ENCODE data around the gene CCDC148. TPM values are rescaled to one million over a fixed set of nuclear protein-coding genes. Genes with fewer than 3 reads are reported as not detected.

The CCDC148 gene
- total and polyA plus RNA-seq, 2 donors from 2014 or later: 6.6 to 21.0 TPM

GRCh38 chr2:158305501-158305900, 151.1 kb downstream of the CCDC148 start:
- no peak for TF ChIP-seq CTCF (IDR thresholded peaks at IDR 0.05; ENCODE audit: borderline replicate concordance, extremely low read depth, insufficient read depth)
- Histone ChIP-seq H3K27ac (ENCODE audit: low read depth in 2 of 2, low read length in 2 of 2) (no peak overlapping the region), H3K9me3 (ENCODE audit: control insufficient read depth in 2 of 3, insufficient read depth in 1 of 3, low read length in 3 of 3) (no peaks in the 10 kb centered on the region), H3K27me3 (ENCODE audit: control insufficient read depth, insufficient read depth, low read length) (no peaks in the 10 kb centered on the region), H3K4me3 (ENCODE audit: low read length in 3 of 3) (no peak overlapping the region), H3K9ac (ENCODE audit: low read length in 3 of 3) (no peak overlapping the region), H3K36me3 (ENCODE audit: control insufficient read depth in 2 of 3, insufficient read depth in 3 of 3, low read length in 3 of 3) (no peaks in the 10 kb centered on the region), H3K4me1 (ENCODE audit: control insufficient read depth in 2 of 3, insufficient read depth in 2 of 3, low read depth in 1 of 3, low read length in 3 of 3) (no peaks in the 10 kb centered on the region)
- DNase-seq (no peak), FAIRE-seq (no peak)
- intact Hi-C loops (cut with DNase I): no loop called here

GRCh38 chr2:158300394-158300793, 156.2 kb downstream of the CCDC148 start:
- intact Hi-C loops (cut with DNase I): no loop called here
- no peak overlapping the region for H3K9ac ChIP-seq (ENCODE audit: low read length in 3 of 3)
- no peak for FAIRE-seq
- H3K4me1 ChIP-seq (ENCODE audit: control insufficient read depth in 2 of 3, insufficient read depth in 2 of 3, low read depth in 1 of 3, low read length in 3 of 3): no peaks in the 10 kb centered on the region
- no peak for DNase-seq
- H3K36me3 ChIP-seq (ENCODE audit: control insufficient read depth in 2 of 3, insufficient read depth in 3 of 3, low read length in 3 of 3): no peaks in the 10 kb centered on the region
- TF ChIP-seq CTCF (IDR thresholded peaks at IDR 0.05; ENCODE audit: borderline replicate concordance, extremely low read depth, insufficient read depth): no peak
- peaks cover 0 to 3% (median 0%) of the 10 kb centered on the region in 3 donors for H3K9me3 ChIP-seq (ENCODE audit: control insufficient read depth in 2 of 3, insufficient read depth in 1 of 3, low read length in 3 of 3)
- no peak overlapping the region for H3K27ac ChIP-seq (ENCODE audit: low read depth in 2 of 2, low read length in 2 of 2)
- H3K27me3 ChIP-seq (ENCODE audit: control insufficient read depth, insufficient read depth, low read length): no peaks in the 10 kb centered on the region
- no peak overlapping the region for H3K4me3 ChIP-seq (ENCODE audit: low read length in 3 of 3)

- intact Hi-C loops (cut with DNase I): no loop called here
- no peak for FAIRE-seq
- Histone ChIP-seq H3K4me1 (ENCODE audit: control insufficient read depth in 2 of 3, insufficient read depth in 2 of 3, low read depth in 1 of 3, low read length in 3 of 3) (no peaks in the 10 kb centered on the region), H3K27me3 (ENCODE audit: control insufficient read depth, insufficient read depth, low read length) (no peaks in the 10 kb centered on the region), H3K9ac (ENCODE audit: low read length in 3 of 3) (no peak overlapping the region), H3K27ac (ENCODE audit: low read depth in 2 of 2, low read length in 2 of 2) (no peak overlapping the region), H3K36me3 (ENCODE audit: control insufficient read depth in 2 of 3, insufficient read depth in 3 of 3, low read length in 3 of 3) (no peaks in the 10 kb centered on the region), H3K9me3 (ENCODE audit: control insufficient read depth in 2 of 3, insufficient read depth in 1 of 3, low read length in 3 of 3) (peaks cover 0 to 3% (median 0%) of the 10 kb centered on the region in 3 donors), H3K4me3 (ENCODE audit: low read length in 3 of 3) (no peak overlapping the region)
- TF ChIP-seq CTCF (IDR thresholded peaks at IDR 0.05; ENCODE audit: borderline replicate concordance, extremely low read depth, insufficient read depth): no peak
- no peak for DNase-seq
Measured at GRCh38 chr2:158297606-158298005, 158.9 kb downstream of the CCDC148 start.

- peaks cover 0 to 3% (median 0%) of the 10 kb centered on the region in 3 donors for H3K9me3 ChIP-seq (ENCODE audit: control insufficient read depth in 2 of 3, insufficient read depth in 1 of 3, low read length in 3 of 3)
Measured at GRCh38 chr2:158297120-158297519, 159.4 kb downstream of the CCDC148 start.

More at GRCh38 chr2:158297120-158297519, 159.4 kb downstream of the CCDC148 start:
- H3K4me3 ChIP-seq (ENCODE audit: low read length in 3 of 3): no peak overlapping the region
- no peak for DNase-seq
- no peaks in the 10 kb centered on the region for H3K27me3 ChIP-seq (ENCODE audit: control insufficient read depth, insufficient read depth, low read length)
- H3K36me3 ChIP-seq (ENCODE audit: control insufficient read depth in 2 of 3, insufficient read depth in 3 of 3, low read length in 3 of 3): no peaks in the 10 kb centered on the region
- no peak overlapping the region for H3K9ac ChIP-seq (ENCODE audit: low read length in 3 of 3)
- no peak overlapping the region for H3K27ac ChIP-seq (ENCODE audit: low read depth in 2 of 2, low read length in 2 of 2)
- H3K4me1 ChIP-seq (ENCODE audit: control insufficient read depth in 2 of 3, insufficient read depth in 2 of 3, low read depth in 1 of 3, low read length in 3 of 3): no peaks in the 10 kb centered on the region
- intact Hi-C loops (cut with DNase I): no loop called here
- TF ChIP-seq CTCF (IDR thresholded peaks at IDR 0.05; ENCODE audit: borderline replicate concordance, extremely low read depth, insufficient read depth): no peak
- FAIRE-seq: no peak
